OCI-LY7 (cell line): Measurements from ENCODE around the gene ANAPC16. TPM values are rescaled to one million over a fixed set of nuclear protein-coding genes. Genes with fewer than 3 reads are reported as not detected.

Experiments
- BruUV-seq: library from RNA; stranded (reverse); fragments of 400-500 nt; replicated peaks from 2 replicates; lab custom pipeline; 2021; lab: Mats Ljungman, UMichigan
- CTCF ChIA-PET: fragments of 300-600 bp; sonication (Branson Sonifier 250); formaldehyde crosslinking; loops from one replicate; lab custom pipeline; 2022; ENCODE audit warnings: antibody characterized with exemption; ENCODE audit not compliant: unreplicated experiment; lab: Charles Lee
- POLR2A ChIA-PET: fragments of 300-600 bp; sonication (Branson Sonifier 250); formaldehyde crosslinking; loops from one replicate; lab custom pipeline; 2022; ENCODE audit warnings: antibody characterized with exemption; lab: Charles Lee
- DNase-seq: peaks from one replicate; pipeline ENCODE4 v3.0.0-alpha.2; 2015; ENCODE audit warnings: low spot score
- H2AFZ ChIP-seq: fragments of 200-600 bp; sonication (generic), shearing (Covaris generic); 2 replicates; pipeline ENCODE4 v1.6.1; 2014; ENCODE audit warnings: mild to moderate bottlenecking, antibody characterized with exemption, low read length, moderate library complexity
- H3K27ac ChIP-seq: fragments of 200-600 bp; sonication (generic); 2 replicates; pipeline ENCODE4 v1.5.1; 2014; ENCODE audit warnings: mixed run types, low read depth, mild to moderate bottlenecking, moderate library complexity, low read length, inconsistent platforms; ENCODE audit not compliant: poor library complexity, severe bottlenecking
- H3K36me3 ChIP-seq: fragments of 200-600 bp; sonication (generic); 2 replicates; pipeline ENCODE4 v1.6.1; 2014; ENCODE audit warnings: mild to moderate bottlenecking, antibody characterized with exemption, low read length, moderate library complexity, mixed read lengths; ENCODE audit not compliant: insufficient read depth
- H3K4me1 ChIP-seq: fragments of 200-600 bp; sonication (generic); 2 replicates; pipeline ENCODE4 v1.5.1; 2014; ENCODE audit warnings: mild to moderate bottlenecking, low read length; ENCODE audit not compliant: insufficient read depth, poor library complexity, severe bottlenecking
- H3K4me2 ChIP-seq: fragments of 200-600 bp; sonication (generic); 2 replicates; pipeline ENCODE4 v1.6.1; 2014; ENCODE audit warnings: mild to moderate bottlenecking, low read length
- H3K4me3 ChIP-seq: fragments of 200-600 bp; sonication (generic); 2 replicates; pipeline ENCODE4 v1.5.1; 2014; ENCODE audit warnings: mild to moderate bottlenecking, low read depth, low read length; ENCODE audit not compliant: poor library complexity, severe bottlenecking
- H3K79me2 ChIP-seq: fragments of 200-600 bp; sonication (generic); 2 replicates; pipeline ENCODE4 v1.6.1; 2016; ENCODE audit warnings: low read depth, mild to moderate bottlenecking, low read length, moderate library complexity, mixed read lengths; ENCODE audit not compliant: insufficient read depth
- H3K9me2 ChIP-seq: fragments of 200-600 bp; sonication (generic); 2 replicates; pipeline ENCODE4 v1.6.1; 2016; ENCODE audit warnings: mild to moderate bottlenecking, low read length, mixed read lengths; ENCODE audit not compliant: insufficient read depth
- H3K9me3 ChIP-seq: fragments of 200-600 bp; sonication (generic); 2 replicates; pipeline ENCODE4 v1.6.1; 2014; ENCODE audit warnings: mild to moderate bottlenecking, mixed run types, low read length, mixed read lengths
- H4K20me1 ChIP-seq: fragments of 200-600 bp; sonication (generic); 2 replicates; pipeline ENCODE4 v1.6.1; 2014; ENCODE audit warnings: mild to moderate bottlenecking, antibody characterized with exemption, low read length, moderate library complexity, mixed read lengths; ENCODE audit not compliant: insufficient read depth
- EZH2phosphoT487 ChIP-seq: fragments of 200-600 bp; sonication (generic); IDR thresholded peaks from 2 replicates; pipeline ENCODE4 v1.6.1; 2018; ENCODE audit warnings: low read depth, borderline replicate concordance, mild to moderate bottlenecking, mixed run types, antibody characterized with exemption, low read length, moderate library complexity, mixed read lengths
- intact Hi-C: fragments of 100-400 bp; cut with micrococcal nuclease; formaldehyde crosslinking; loops from one replicate; pipeline ENCODE4 v1.10.0; 2022; ENCODE audit not compliant: unreplicated experiment
- total RNA-seq, 2 experiments: library from RNA; depleted of rRNA in 1 of 2; stranded (reverse); fragments of >200 nt in 1 of 2; shearing (Covaris generic) in 1 of 2; gene quantifications; 2 replicates each; pipeline ENCODE4 v1.2.3, GENCODE V29; 2014 to 2022
- TF ChIP-seq, protein P1 (sequence below): fragments of 200-600 bp; sonication (generic); conservative IDR thresholded peaks from 2 replicates; pipeline ENCODE4 v1.5.1; 2014; ENCODE audit warnings: mild to moderate bottlenecking, antibody characterized with exemption, low read length, moderate library complexity, mixed read lengths

The ANAPC16 gene
- total RNA-seq, 2 experiments from 2014 or later = 68.0 to 92.8 TPM

DNA sequence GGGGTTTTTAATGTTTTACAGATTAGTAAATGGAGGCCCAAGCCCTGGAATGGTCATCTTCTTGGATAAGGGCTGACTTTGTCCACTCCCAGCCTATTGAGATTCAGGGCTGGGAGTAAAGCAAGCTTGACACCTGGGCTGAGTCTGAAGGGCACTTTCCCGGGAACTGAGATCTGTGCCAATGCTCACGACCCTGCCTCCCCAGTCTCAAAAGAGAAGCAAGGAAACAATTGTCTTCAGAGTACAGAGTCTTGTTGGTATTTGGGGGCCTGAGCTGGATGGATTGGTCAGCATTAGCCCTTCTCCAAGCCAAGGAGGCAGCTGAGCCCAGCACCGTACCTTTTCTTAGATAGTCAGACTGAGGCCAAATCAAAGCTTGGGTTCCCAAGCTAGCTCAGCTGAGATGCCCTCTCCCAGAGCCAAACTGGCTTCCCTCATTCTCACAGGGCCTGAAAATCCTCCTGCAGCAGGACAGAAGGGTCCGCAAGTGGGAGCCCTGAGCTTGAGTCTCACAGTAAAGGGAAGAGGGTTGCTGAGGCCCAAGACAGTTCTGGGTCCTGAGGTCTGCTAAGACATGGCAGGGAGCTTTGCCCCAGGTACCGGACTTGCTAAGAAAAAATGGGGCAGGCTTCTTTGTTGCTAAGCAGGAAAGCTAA is 61.7 kb downstream of the ANAPC16 start:
- POLR2A ChIA-PET = interaction anchor here (0.5 to 1.5 kb wide), 8 partner anchors 18 to 52 kb away, joined by 3 to 4 read pairs (median 3); no protein-coding TSS in a partner anchor
- BruUV-seq = no TSS peak
- Histone ChIP-seq H3K9me2 (no peaks in the 10 kb centered on the region), H3K4me3 (no peak overlapping the region), H4K20me1 (no peaks in the 10 kb centered on the region), H3K4me2 (no peak overlapping the region), H3K4me1 (peaks cover 34% of the 10 kb centered on the region), H2AFZ (no peak overlapping the region), H3K36me3 (peaks cover 19% of the 10 kb centered on the region), H3K9me3 (no peaks in the 10 kb centered on the region), H3K27ac (no peak overlapping the region), H3K79me2 (no peaks in the 10 kb centered on the region)
- DNase-seq = no peak
- TF ChIP-seq, protein P1, sequence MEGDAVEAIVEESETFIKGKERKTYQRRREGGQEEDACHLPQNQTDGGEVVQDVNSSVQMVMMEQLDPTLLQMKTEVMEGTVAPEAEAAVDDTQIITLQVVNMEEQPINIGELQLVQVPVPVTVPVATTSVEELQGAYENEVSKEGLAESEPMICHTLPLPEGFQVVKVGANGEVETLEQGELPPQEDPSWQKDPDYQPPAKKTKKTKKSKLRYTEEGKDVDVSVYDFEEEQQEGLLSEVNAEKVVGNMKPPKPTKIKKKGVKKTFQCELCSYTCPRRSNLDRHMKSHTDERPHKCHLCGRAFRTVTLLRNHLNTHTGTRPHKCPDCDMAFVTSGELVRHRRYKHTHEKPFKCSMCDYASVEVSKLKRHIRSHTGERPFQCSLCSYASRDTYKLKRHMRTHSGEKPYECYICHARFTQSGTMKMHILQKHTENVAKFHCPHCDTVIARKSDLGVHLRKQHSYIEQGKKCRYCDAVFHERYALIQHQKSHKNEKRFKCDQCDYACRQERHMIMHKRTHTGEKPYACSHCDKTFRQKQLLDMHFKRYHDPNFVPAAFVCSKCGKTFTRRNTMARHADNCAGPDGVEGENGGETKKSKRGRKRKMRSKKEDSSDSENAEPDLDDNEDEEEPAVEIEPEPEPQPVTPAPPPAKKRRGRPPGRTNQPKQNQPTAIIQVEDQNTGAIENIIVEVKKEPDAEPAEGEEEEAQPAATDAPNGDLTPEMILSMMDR = no peak
- no peak for TF ChIP-seq EZH2phosphoT487
- CTCF ChIA-PET = interaction anchor here (0.6 to 1.7 kb wide), 2 partner anchors 13 to 54 kb away, joined by 3 to 6 read pairs; no protein-coding TSS in a partner anchor
- intact Hi-C loops = no loop called here

DNA sequence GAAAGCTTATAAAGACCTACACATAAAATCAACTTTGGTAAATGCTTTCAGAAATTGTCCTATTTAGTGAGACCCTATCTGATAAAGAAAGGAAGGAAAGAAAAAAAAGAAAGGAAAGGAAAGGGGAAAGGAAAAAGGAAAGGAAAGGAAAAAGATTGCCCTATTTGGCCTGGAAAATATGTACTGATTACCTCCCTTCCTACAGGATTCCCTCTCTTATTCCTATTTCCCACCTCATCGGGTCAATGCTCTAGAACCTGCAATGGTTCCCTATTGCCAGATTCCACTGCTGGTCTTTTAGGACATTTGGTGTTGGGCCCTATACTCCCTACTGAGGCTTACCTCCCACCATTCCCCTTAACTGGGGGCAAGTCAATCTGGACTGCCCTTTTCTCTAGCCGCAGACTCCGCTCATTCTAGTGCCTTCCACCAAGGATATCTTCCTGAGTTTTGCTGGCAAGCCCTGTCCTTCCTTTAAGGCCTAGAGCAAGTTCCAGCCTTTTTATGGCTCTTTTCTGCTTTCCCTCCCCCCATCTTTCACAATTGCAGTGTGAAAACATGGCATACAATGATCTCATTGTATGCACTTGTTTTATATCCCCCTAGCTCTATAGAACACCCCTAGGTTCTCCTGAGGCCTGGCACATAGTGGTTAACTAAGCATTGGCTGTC is 62.3 kb downstream of the ANAPC16 start:
- Histone ChIP-seq H2AFZ (no peak overlapping the region), H4K20me1 (no peaks in the 10 kb centered on the region), H3K4me1 (peaks cover 27% of the 10 kb centered on the region), H3K4me3 (no peak overlapping the region), H3K27ac (no peak overlapping the region), H3K9me3 (no peaks in the 10 kb centered on the region), H3K9me2 (no peaks in the 10 kb centered on the region), H3K4me2 (no peak overlapping the region), H3K36me3 (peaks cover 19% of the 10 kb centered on the region), H3K79me2 (no peaks in the 10 kb centered on the region)
- intact Hi-C loops = no loop called here
- no peak for DNase-seq
- TF ChIP-seq, protein P1 = no peak
- TF ChIP-seq EZH2phosphoT487 = no peak
- no TSS peak for BruUV-seq
- ChIA-PET POLR2A (interaction anchor here (0.5 to 1.5 kb wide), 8 partner anchors 17 to 51 kb away, joined by 3 to 5 read pairs (median 3); no protein-coding TSS in a partner anchor), CTCF (interaction anchor here (0.6 to 1.7 kb wide), 2 partner anchors 14 to 53 kb away, joined by 3 to 6 read pairs; no protein-coding TSS in a partner anchor)
